GM18505 (cell line): Measurements from ENCODE around the gene HSP90AA1.

Source experiments
- ATAC-seq: cut with Tn5 transposase; IDR thresholded peaks from one replicate; pipeline ENCODE4 v1.9.1; 2021; ENCODE audit not compliant: unreplicated experiment
- POLR2A ChIP-seq: IDR thresholded peaks from 4 replicates; pipeline ENCODE4 v1.6.1; 2011; ENCODE audit warnings: borderline replicate concordance; ENCODE audit not compliant: insufficient read depth, insufficient read length; ENCODE audit errors: extremely low read depth

HSP90AA1 gene

DNA sequence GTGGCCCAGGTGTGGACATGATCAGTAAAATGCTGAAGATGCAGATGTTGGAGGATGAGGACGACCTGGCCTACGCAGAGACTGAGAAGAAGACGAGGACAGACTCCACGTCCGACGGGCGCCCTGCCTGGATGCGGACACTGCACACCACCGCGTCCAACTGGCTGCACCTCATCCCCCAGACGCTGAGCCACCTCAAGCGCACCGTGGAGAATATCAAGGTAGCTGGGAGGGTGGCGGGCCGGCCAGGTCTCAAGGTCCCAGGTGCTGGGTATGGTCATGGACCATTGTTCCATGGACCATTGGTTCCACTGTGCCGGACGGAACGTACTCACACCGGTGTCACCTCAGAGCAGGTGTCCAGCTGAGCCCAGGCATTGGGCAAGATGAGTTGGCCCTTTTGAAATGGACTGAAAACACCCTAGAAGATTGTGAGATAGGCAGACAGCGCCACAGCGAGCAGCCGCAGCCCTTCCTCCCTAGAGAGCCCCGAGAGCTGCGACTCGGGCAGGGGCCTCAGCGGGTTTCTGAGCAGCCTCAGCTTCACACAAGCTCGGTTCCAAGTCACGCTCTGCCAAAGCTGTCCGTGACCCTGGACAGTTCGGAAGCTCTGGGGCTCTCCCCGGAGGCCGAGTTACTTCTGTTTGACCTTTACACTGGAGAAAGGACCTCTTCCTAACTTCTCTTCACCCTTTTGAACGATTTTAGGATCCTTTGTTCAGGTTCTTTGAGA, 38.9 kb downstream of the HSP90AA1 start:
- no peak for TF ChIP-seq POLR2A
- ATAC-seq, result no peak

GRCh38 chr14:102046337-102047278, 40.2 kb downstream of the HSP90AA1 start:
- no peak for TF ChIP-seq POLR2A
- ATAC-seq, result no peak

GRCh38 chr14:102044566-102044965, 42.3 kb downstream of the HSP90AA1 start:
- TF ChIP-seq POLR2A, result no peak
- ATAC-seq, result no peak

DNA sequence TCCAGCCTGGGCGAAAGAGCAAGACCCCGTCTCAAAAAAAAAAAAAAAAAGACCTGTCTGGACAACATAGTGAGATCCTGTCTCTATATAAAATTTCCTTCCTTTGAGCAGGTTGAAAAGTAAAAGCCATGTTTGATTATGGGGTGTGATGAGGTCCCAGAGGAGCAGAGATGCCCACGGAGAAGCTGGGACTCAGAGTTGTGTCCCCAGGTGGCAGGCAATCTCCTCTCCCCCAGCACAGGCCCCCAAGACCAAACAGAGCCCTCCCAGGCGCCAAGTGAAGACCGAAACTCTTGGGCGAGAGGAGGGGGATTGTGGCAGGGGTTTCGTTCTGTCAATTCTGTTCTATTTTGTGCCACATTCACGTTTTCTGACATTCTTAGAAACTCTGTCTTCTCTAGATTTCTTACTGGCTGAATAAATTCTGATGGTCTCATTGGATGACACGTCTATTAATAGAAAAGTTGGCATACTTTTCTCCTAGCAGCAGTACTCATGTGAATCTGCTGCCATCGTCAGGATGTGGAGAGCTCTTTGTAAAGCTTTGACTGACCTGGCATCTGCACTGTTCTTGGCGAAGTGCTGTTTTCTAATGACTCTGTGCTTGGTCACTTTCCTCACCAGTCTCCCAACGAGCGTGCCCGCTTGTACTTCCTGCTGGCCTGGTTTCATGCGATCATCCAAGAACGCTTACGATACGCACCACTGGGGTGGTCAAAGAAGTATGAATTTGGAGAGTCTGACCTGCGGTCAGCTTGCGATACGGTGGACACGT, 43.4 kb downstream of the HSP90AA1 start:
- no peak for TF ChIP-seq POLR2A
- ATAC-seq, result no peak

- ATAC-seq, result no peak
- TF ChIP-seq POLR2A, result no peak
These were observed 44.1 kb downstream of the HSP90AA1 start for GRCh38 chr14:102042699-102043098.

GRCh38 chr14:102040153-102040552, 46.7 kb downstream of the HSP90AA1 start:
- no peak for TF ChIP-seq POLR2A
- no peak for ATAC-seq

- ATAC-seq, result no peak
- no peak for TF ChIP-seq POLR2A
These were observed 47.7 kb downstream of the HSP90AA1 start for GRCh38 chr14:102039157-102039556.

GRCh38 chr14:102037686-102038085, 49.2 kb downstream of the HSP90AA1 start:
- TF ChIP-seq POLR2A, result no peak
- no peak for ATAC-seq

GRCh38 chr14:102035914-102036313, 50.9 kb downstream of the HSP90AA1 start:
- ATAC-seq, result no peak

DNA sequence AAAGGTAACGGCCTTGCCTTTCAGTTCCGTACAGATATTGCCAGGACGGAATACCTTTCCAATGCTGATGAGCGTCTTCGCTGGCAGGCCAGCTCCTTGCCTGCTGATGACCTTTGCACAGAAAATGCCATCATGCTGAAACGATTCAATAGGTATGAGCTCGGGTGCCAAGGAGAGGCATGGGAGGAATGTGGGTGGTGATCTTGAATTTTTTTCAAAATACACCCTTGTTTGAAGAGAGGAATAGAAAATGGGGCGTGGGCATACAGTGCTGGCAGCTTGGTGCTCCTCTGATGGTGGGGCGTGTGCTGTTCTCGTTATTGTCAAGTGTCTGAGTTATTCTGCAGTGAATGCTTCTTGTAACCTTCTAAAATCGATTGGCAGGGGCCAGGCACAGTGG, 52.5 kb downstream of the HSP90AA1 start:
- no peak for ATAC-seq
- TF ChIP-seq POLR2A, result no peak

More at GRCh38 chr14:102035914-102036313, 50.9 kb downstream of the HSP90AA1 start:
- no peak for TF ChIP-seq POLR2A

DNA sequence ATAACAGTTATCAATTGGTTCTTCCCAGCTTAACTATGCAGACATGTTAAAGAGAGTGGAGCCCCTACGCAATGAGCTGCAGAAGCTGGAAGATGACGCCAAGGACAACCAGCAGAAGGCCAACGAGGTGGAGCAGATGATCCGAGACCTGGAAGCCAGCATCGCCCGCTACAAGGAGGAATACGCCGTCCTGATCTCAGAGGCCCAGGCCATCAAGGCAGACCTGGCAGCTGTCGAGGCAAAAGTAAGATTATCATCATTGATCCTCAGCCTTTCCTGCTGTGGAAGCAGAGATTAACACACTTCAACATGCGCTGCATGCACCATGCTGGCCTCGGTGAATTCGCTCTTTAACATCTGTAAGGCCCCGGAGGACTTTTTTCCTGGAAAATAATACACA, 53.6 kb downstream of the HSP90AA1 start:
- TF ChIP-seq POLR2A, result no peak
- ATAC-seq, result no peak
